K562 (cell line): ENCODE results near the gene PET100. TPM values are rescaled to one million over a fixed set of nuclear protein-coding genes. Genes with fewer than 3 reads are reported as not detected.
A peak's percentile ranks its signal among the peaks of the same experiment; 100 is the strongest.

Source experiments
- ELK3 ChIP-seq: fragments of 450-650 bp; formaldehyde crosslinking; IDR thresholded peaks from 2 replicates; pipeline ENCODE4 v1.4.0; 2020; ENCODE audit warnings: mild to moderate bottlenecking
- KLF10 ChIP-seq: fragments of 250-450 bp; sonication (Bioruptor Pico); IDR thresholded peaks from 2 replicates; pipeline ENCODE4 v1.6.1; 2021; ENCODE audit warnings: matching md5 sums
- POLR2G ChIP-seq: fragments of 200-400 bp; formaldehyde crosslinking; IDR thresholded peaks from 2 replicates; pipeline ENCODE4 v1.6.1; 2017; ENCODE audit warnings: low read depth, mild to moderate bottlenecking, antibody characterized with exemption, low read length, moderate library complexity
- RBM22 ChIP-seq: fragments of 200-400 bp; formaldehyde crosslinking; IDR thresholded peaks from 2 replicates; pipeline ENCODE4 v1.6.1; 2018; ENCODE audit warnings: low read length, low read depth; ENCODE audit not compliant: poor library complexity, severe bottlenecking
- RFX5 ChIP-seq: IDR thresholded peaks from 2 replicates; pipeline ENCODE4 v1.6.1; 2011; ENCODE audit warnings: low read depth, mild to moderate bottlenecking, improper control_type of control experiment, low read length
- USF1 ChIP-seq: sonication (generic); formaldehyde crosslinking; IDR thresholded peaks from 2 replicates; pipeline ENCODE4 v1.9.0; 2022; ENCODE audit warnings: mild to moderate bottlenecking, missing genetic modification reagents
- ZBTB49 ChIP-seq: sonication (generic); formaldehyde crosslinking; IDR thresholded peaks from 2 replicates; pipeline ENCODE4 v1.8.0; 2022; ENCODE audit warnings: missing genetic modification reagents, mild to moderate bottlenecking, borderline replicate concordance
- polyA plus RNA-seq, 8 experiments: library from polyadenylated mRNA; depleted of rRNA in 4 of 8; stranded (reverse) in 5 of 8; unstranded in 3 of 8; fragments of >200 nt; fragmentation: Nextera tagmentation in 2 of 8; fragmentation: Illumina TruSeq in 1 of 8; extraction: Ambion mirVana in 2 of 8; extraction: Trizol in 1 of 8; gene quantifications; 2 replicates each; pipeline versions ENCODE4 v1.2.1 to v1.2.3, GENCODE V29; 2011 to 2014; ENCODE audit warnings: inconsistent platforms in 1 of 8, missing spikeins in 1 of 8
- total RNA-seq, 7 experiments: library from RNA; depleted of rRNA in 6 of 7; stranded (reverse); fragments of >200 nt in 6 of 7; fragmentation: Illumina TruSeq in 2 of 7; extraction: Trizol in 2 of 7; gene quantifications; 2 replicates each; pipeline versions ENCODE4 v1.2.1 to v1.2.3, GENCODE V29; 2011 to 2021; ENCODE audit warnings: low replicate concordance in 1 of 7

The PET100 gene
- total and polyA plus RNA-seq, 9 of the 15 experiments (the other 6 are each of a cell fraction or from before 2014, with no cell fraction given): 62.3 to 351 (median 98.3) TPM

GRCh38 chr19:7642295-7643030 is 12.9 kb downstream of the PET100 start (continued):
- TF ChIP-seq ZBTB49 (no peak), ELK3 (CRISPR knock-in tag) (no peak), KLF10 (no peak), RBM22 (peak; percentile 8), POLR2G (peak; percentile 52; the same call in 1 of the 2 replicates), USF1 (CRISPR knock-in tag) (no peak), RFX5 (no peak)
